GM23338 (cell line): ENCODE data around the gene OVAAL. TPM values are rescaled to one million over a fixed set of nuclear protein-coding genes. Genes with fewer than 3 reads are reported as not detected.

Experiments used
- ATAC-seq: fragments of 200-7000 bp; cut with Tn5 transposase; 3 replicates; pipeline ENCODE4 v1.9.1; 2020
- DNase-seq: peaks from one replicate; pipeline ENCODE4 v3.0.0-alpha.2; 2015; ENCODE audit warnings: low spot score
- H2AFZ ChIP-seq: fragments of 200-600 bp; sonication (generic); 2 replicates; pipeline ENCODE4 v1.8.0; 2016; ENCODE audit warnings: antibody characterized with exemption, mild to moderate bottlenecking, moderate library complexity
- H3F3A ChIP-seq: fragments of 200-600 bp; sonication (generic); replicated peaks from 2 replicates; pipeline ENCODE4 v1.8.0; 2017; ENCODE audit warnings: antibody characterized with exemption, mixed run types, low read depth
- H3K27ac ChIP-seq: fragments of 200-600 bp; sonication (generic); 2 replicates; pipeline ENCODE4 v1.6.1; 2016; ENCODE audit warnings: low read depth
- H3K27me3 ChIP-seq: fragments of 200-600 bp; sonication (generic); 2 replicates; pipeline ENCODE4 v1.8.0; 2016; ENCODE audit warnings: mild to moderate bottlenecking, mixed run types, moderate library complexity; ENCODE audit not compliant: insufficient read depth
- H3K36me3 ChIP-seq: fragments of 200-600 bp; sonication (generic); 2 replicates; pipeline ENCODE4 v1.8.0; 2016; ENCODE audit warnings: mild to moderate bottlenecking; ENCODE audit not compliant: insufficient read depth
- H3K4me1 ChIP-seq: fragments of 200-600 bp; sonication (generic); 2 replicates; pipeline ENCODE4 v1.8.0; 2016; ENCODE audit warnings: mild to moderate bottlenecking, moderate library complexity; ENCODE audit not compliant: insufficient read depth
- H3K4me2 ChIP-seq: fragments of 200-600 bp; sonication (generic); 2 replicates; pipeline ENCODE4 v1.7.1; 2017; ENCODE audit warnings: mixed run types
- H3K4me3 ChIP-seq: fragments of 200-600 bp; sonication (generic); 2 replicates; pipeline ENCODE4 v1.6.1; 2016; ENCODE audit warnings: mixed run types
- H3K79me2 ChIP-seq: fragments of 200-600 bp; sonication (generic); replicated peaks from 2 replicates; pipeline ENCODE4 v1.8.0; 2017; ENCODE audit warnings: mild to moderate bottlenecking; ENCODE audit not compliant: insufficient read depth
- H3K9me2 ChIP-seq: fragments of 200-600 bp; sonication (generic); 2 replicates; pipeline ENCODE4 v1.8.0; 2017; ENCODE audit not compliant: insufficient read depth
- H4K20me1 ChIP-seq: fragments of 200-600 bp; sonication (generic); replicated peaks from 2 replicates; pipeline ENCODE4 v1.8.0; 2017; ENCODE audit warnings: mild to moderate bottlenecking; ENCODE audit not compliant: insufficient read depth
- H3K27ac Mint-ChIP-seq: 2 replicates; pipeline ENCODE4 v1.8.0; 2020; ENCODE audit warnings: inconsistent platforms, mild to moderate bottlenecking, moderate library complexity, mixed read lengths
- H3K27me3 Mint-ChIP-seq: 3 replicates; pipeline ENCODE4 v1.8.0; 2022; ENCODE audit warnings: low read depth, mild to moderate bottlenecking, moderate library complexity, mixed read lengths, inconsistent platforms; ENCODE audit not compliant: insufficient read depth, poor library complexity
- H3K36me3 Mint-ChIP-seq: 3 replicates; pipeline ENCODE4 v1.8.0; 2021; ENCODE audit warnings: low read depth, mild to moderate bottlenecking, inconsistent platforms, moderate library complexity, mixed read lengths
- H3K4me1 Mint-ChIP-seq: 3 replicates; pipeline ENCODE4 v1.8.0; 2020; ENCODE audit warnings: mild to moderate bottlenecking, inconsistent platforms, mixed read lengths
- H3K4me3 Mint-ChIP-seq: 3 replicates; pipeline ENCODE4 v1.8.0; 2021; ENCODE audit warnings: moderate library complexity, mild to moderate bottlenecking, inconsistent platforms, mixed read lengths
- H3K9me3 Mint-ChIP-seq: 3 replicates; pipeline ENCODE4 v1.8.0; 2020; ENCODE audit warnings: moderate library complexity, mild to moderate bottlenecking, inconsistent platforms, mixed read lengths
- CREB1 ChIP-seq: fragments of 250-450 bp; sonication (Bioruptor Pico); IDR thresholded peaks from 2 replicates; pipeline ENCODE4 v1.5.0; 2020; ENCODE audit warnings: low read depth, mild to moderate bottlenecking, moderate library complexity
- EZH2 ChIP-seq: fragments of 200-600 bp; sonication (generic); IDR thresholded peaks from one replicate; pipeline ENCODE4 v1.8.0; 2017; ENCODE audit warnings: antibody characterized with exemption, mild to moderate bottlenecking, low read depth; ENCODE audit not compliant: unreplicated experiment
- EZH2phosphoT487 ChIP-seq: fragments of 200-600 bp; sonication (generic); IDR thresholded peaks from one replicate; pipeline ENCODE4 v1.8.1; 2018; ENCODE audit warnings: antibody characterized with exemption; ENCODE audit not compliant: unreplicated experiment
- JUNB ChIP-seq: IDR thresholded peaks from one replicate; pipeline ENCODE4 v1.6.1; 2016; ENCODE audit warnings: antibody characterized with exemption; ENCODE audit not compliant: unreplicated experiment
- NANOG ChIP-seq: IDR thresholded peaks from 2 replicates; pipeline ENCODE4 v1.6.1; 2016; ENCODE audit warnings: antibody characterized with exemption, borderline replicate concordance
- POLR2AphosphoS5 ChIP-seq: IDR thresholded peaks from 2 replicates; pipeline ENCODE4 v1.6.1; 2016; ENCODE audit warnings: antibody characterized with exemption, low read depth
- STAT1 ChIP-seq: IDR thresholded peaks from one replicate; pipeline ENCODE4 v1.6.1; 2016; ENCODE audit warnings: antibody characterized with exemption; ENCODE audit not compliant: unreplicated experiment
- ZNF114 ChIP-seq: fragments of 250-450 bp; sonication (Bioruptor Pico); IDR thresholded peaks from 2 replicates; pipeline ENCODE4 v1.5.0; 2020; ENCODE audit warnings: mild to moderate bottlenecking, moderate library complexity
- ZNF331 ChIP-seq: fragments of 250-450 bp; sonication (Bioruptor Pico); IDR thresholded peaks from 2 replicates; pipeline ENCODE4 v1.5.0; 2020; ENCODE audit warnings: low read depth, mild to moderate bottlenecking, moderate library complexity
- polyA plus RNA-seq: library from polyadenylated mRNA; unstranded; fragments of >200 nt; fragmentation: Nextera tagmentation; extraction: Ambion mirVana; gene quantifications from 2 replicates; pipeline ENCODE4 v1.2.1, GENCODE V29; 2016
- total RNA-seq: library from RNA; depleted of rRNA; stranded (reverse); fragments of >200 nt; shearing (Covaris generic); gene quantifications from 2 replicates; pipeline ENCODE4 v1.2.3, GENCODE V29; 2014
- TF ChIP-seq, protein P1 (sequence below): fragments of 250-450 bp; sonication (Bioruptor Pico); IDR thresholded peaks from 2 replicates; pipeline ENCODE4 v1.5.0; 2020; ENCODE audit warnings: mild to moderate bottlenecking, moderate library complexity
- TF ChIP-seq, protein P2 (sequence below): IDR thresholded peaks from 2 replicates; pipeline ENCODE4 v1.6.1; 2016; ENCODE audit warnings: antibody characterized with exemption
- TF ChIP-seq, protein P3 (sequence below): IDR thresholded peaks from one replicate; pipeline ENCODE4 v1.6.1; 2018; ENCODE audit warnings: antibody characterized with exemption; ENCODE audit not compliant: unreplicated experiment
- TF ChIP-seq, protein P4 (sequence below), 2 experiments: fragments of 200-600 bp in 1 of 2; sonication (generic) in 1 of 2; conservative IDR thresholded peaks; 2 replicates each; pipeline versions ENCODE4 v1.5.1 to v1.6.1; 2016 to 2017; ENCODE audit warnings: antibody characterized with exemption in 2 of 2, low read depth in 2 of 2, mild to moderate bottlenecking in 2 of 2, moderate library complexity in 1 of 2

OVAAL gene
- total and polyA plus RNA-seq, 2 experiments from 2014 or later = not detected

DNA sequence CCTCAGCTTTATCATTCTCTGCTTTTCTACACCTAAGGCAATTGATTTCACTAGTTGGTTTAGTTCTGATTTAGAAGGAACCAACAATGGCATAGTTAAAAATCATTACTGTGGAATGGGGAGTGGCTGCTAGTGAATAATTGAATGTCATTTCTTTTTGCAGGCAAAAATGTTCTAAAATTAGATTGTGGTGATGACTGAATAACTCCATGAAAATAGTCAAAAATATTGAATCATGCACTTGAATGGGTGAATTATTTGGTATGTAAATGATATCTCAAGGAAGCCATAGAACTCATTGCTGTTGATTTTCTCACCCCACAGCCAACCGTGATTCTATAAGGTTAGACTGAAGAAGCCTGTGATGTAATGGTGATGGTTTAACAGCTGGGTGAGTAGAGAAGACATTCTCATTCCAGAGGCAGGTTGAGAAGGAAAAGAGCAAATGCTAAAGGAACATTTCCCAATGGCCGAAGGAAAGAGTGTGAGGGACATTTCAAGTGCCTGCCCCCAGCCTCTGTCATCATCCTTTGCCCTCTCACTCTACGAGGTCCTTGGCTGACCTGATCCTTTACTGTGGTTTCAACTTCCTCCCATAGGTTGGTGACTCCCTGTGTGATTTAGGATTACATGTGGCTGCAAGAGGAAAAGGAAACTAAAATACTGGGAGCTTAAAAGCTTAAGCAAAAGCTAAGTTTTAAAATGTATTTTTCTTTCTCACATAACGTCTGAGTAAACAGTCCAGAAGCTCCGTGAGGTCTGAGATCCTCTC, 12.5 kb downstream of the OVAAL start:
- H3K36me3 Mint-ChIP-seq = no peaks in the 10 kb centered on the region
- peaks cover 7% of the 10 kb centered on the region; the same call in 1 of the 2 replicates for H3K9me2 ChIP-seq
- no peak for ATAC-seq

More for the DNA sequence above, 12.5 kb downstream of the OVAAL start:
- no peaks in the 10 kb centered on the region for H3K4me1 ChIP-seq
- H3F3A ChIP-seq = no peaks in the 10 kb centered on the region
- DNase-seq = no peak
- no peak overlapping the region for H2AFZ ChIP-seq
- H3K36me3 ChIP-seq = no peaks in the 10 kb centered on the region
- no peaks in the 10 kb centered on the region for H3K27me3 Mint-ChIP-seq
- H3K4me1 Mint-ChIP-seq = no peaks in the 10 kb centered on the region
- no peak overlapping the region for H3K4me3 ChIP-seq
- no peak overlapping the region for H3K27ac Mint-ChIP-seq
- H3K27me3 ChIP-seq = no peaks in the 10 kb centered on the region
- TF ChIP-seq, protein P1, sequence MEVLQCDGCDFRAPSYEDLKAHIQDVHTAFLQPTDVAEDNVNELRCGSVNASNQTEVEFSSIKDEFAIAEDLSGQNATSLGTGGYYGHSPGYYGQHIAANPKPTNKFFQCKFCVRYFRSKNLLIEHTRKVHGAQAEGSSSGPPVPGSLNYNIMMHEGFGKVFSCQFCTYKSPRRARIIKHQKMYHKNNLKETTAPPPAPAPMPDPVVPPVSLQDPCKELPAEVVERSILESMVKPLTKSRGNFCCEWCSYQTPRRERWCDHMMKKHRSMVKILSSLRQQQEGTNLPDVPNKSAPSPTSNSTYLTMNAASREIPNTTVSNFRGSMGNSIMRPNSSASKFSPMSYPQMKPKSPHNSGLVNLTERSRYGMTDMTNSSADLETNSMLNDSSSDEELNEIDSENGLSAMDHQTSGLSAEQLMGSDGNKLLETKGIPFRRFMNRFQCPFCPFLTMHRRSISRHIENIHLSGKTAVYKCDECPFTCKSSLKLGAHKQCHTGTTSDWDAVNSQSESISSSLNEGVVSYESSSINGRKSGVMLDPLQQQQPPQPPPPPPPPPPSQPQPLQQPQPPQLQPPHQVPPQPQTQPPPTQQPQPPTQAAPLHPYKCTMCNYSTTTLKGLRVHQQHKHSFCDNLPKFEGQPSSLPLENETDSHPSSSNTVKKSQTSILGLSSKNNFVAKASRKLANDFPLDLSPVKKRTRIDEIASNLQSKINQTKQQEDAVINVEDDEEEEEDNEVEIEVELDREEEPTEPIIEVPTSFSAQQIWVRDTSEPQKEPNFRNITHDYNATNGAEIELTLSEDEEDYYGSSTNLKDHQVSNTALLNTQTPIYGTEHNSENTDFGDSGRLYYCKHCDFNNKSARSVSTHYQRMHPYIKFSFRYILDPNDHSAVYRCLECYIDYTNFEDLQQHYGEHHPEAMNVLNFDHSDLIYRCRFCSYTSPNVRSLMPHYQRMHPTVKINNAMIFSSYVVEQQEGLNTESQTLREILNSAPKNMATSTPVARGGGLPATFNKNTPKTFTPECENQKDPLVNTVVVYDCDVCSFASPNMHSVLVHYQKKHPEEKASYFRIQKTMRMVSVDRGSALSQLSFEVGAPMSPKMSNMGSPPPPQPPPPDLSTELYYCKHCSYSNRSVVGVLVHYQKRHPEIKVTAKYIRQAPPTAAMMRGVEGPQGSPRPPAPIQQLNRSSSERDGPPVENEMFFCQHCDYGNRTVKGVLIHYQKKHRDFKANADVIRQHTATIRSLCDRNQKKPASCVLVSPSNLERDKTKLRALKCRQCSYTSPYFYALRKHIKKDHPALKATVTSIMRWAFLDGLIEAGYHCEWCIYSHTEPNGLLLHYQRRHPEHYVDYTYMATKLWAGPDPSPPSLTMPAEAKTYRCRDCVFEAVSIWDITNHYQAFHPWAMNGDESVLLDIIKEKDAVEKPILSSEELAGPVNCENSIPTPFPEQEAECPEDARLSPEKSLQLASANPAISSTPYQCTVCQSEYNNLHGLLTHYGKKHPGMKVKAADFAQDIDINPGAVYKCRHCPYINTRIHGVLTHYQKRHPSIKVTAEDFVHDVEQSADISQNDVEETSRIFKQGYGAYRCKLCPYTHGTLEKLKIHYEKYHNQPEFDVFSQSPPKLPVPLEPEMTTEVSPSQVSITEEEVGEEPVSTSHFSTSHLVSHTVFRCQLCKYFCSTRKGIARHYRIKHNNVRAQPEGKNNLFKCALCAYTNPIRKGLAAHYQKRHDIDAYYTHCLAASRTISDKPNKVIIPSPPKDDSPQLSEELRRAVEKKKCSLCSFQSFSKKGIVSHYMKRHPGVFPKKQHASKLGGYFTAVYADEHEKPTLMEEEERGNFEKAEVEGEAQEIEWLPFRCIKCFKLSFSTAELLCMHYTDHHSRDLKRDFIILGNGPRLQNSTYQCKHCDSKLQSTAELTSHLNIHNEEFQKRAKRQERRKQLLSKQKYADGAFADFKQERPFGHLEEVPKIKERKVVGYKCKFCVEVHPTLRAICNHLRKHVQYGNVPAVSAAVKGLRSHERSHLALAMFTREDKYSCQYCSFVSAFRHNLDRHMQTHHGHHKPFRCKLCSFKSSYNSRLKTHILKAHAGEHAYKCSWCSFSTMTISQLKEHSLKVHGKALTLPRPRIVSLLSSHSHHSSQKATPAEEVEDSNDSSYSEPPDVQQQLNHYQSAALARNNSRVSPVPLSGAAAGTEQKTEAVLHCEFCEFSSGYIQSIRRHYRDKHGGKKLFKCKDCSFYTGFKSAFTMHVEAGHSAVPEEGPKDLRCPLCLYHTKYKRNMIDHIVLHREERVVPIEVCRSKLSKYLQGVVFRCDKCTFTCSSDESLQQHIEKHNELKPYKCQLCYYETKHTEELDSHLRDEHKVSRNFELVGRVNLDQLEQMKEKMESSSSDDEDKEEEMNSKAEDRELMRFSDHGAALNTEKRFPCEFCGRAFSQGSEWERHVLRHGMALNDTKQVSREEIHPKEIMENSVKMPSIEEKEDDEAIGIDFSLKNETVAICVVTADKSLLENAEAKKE = no peak
- TF ChIP-seq NANOG (no peak), EZH2phosphoT487 (no peak), JUNB (no peak), ZNF114 (CRISPR knock-in tag) (no peak), STAT1 (no peak), CREB1 (CRISPR knock-in tag) (no peak), ZNF331 (no peak), POLR2AphosphoS5 (no peak), EZH2 (no peak)
- TF ChIP-seq, protein P2, sequence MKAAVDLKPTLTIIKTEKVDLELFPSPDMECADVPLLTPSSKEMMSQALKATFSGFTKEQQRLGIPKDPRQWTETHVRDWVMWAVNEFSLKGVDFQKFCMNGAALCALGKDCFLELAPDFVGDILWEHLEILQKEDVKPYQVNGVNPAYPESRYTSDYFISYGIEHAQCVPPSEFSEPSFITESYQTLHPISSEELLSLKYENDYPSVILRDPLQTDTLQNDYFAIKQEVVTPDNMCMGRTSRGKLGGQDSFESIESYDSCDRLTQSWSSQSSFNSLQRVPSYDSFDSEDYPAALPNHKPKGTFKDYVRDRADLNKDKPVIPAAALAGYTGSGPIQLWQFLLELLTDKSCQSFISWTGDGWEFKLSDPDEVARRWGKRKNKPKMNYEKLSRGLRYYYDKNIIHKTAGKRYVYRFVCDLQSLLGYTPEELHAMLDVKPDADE = no peak
- TF ChIP-seq, protein P3, sequence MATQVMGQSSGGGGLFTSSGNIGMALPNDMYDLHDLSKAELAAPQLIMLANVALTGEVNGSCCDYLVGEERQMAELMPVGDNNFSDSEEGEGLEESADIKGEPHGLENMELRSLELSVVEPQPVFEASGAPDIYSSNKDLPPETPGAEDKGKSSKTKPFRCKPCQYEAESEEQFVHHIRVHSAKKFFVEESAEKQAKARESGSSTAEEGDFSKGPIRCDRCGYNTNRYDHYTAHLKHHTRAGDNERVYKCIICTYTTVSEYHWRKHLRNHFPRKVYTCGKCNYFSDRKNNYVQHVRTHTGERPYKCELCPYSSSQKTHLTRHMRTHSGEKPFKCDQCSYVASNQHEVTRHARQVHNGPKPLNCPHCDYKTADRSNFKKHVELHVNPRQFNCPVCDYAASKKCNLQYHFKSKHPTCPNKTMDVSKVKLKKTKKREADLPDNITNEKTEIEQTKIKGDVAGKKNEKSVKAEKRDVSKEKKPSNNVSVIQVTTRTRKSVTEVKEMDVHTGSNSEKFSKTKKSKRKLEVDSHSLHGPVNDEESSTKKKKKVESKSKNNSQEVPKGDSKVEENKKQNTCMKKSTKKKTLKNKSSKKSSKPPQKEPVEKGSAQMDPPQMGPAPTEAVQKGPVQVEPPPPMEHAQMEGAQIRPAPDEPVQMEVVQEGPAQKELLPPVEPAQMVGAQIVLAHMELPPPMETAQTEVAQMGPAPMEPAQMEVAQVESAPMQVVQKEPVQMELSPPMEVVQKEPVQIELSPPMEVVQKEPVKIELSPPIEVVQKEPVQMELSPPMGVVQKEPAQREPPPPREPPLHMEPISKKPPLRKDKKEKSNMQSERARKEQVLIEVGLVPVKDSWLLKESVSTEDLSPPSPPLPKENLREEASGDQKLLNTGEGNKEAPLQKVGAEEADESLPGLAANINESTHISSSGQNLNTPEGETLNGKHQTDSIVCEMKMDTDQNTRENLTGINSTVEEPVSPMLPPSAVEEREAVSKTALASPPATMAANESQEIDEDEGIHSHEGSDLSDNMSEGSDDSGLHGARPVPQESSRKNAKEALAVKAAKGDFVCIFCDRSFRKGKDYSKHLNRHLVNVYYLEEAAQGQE = no peak
- TF ChIP-seq, protein P4, sequence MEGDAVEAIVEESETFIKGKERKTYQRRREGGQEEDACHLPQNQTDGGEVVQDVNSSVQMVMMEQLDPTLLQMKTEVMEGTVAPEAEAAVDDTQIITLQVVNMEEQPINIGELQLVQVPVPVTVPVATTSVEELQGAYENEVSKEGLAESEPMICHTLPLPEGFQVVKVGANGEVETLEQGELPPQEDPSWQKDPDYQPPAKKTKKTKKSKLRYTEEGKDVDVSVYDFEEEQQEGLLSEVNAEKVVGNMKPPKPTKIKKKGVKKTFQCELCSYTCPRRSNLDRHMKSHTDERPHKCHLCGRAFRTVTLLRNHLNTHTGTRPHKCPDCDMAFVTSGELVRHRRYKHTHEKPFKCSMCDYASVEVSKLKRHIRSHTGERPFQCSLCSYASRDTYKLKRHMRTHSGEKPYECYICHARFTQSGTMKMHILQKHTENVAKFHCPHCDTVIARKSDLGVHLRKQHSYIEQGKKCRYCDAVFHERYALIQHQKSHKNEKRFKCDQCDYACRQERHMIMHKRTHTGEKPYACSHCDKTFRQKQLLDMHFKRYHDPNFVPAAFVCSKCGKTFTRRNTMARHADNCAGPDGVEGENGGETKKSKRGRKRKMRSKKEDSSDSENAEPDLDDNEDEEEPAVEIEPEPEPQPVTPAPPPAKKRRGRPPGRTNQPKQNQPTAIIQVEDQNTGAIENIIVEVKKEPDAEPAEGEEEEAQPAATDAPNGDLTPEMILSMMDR (conservative IDR thresholded peaks at IDR 0.05; ENCODE audit: low read depth in 2 of 2) = no peak
- H4K20me1 ChIP-seq = no peaks in the 10 kb centered on the region
- H3K79me2 ChIP-seq = no peaks in the 10 kb centered on the region
- H3K4me3 Mint-ChIP-seq = no peak overlapping the region
- H3K9me3 Mint-ChIP-seq = no peaks in the 10 kb centered on the region
- H3K27ac ChIP-seq = no peak overlapping the region
- no peak overlapping the region for H3K4me2 ChIP-seq
